Neuronal stem cell (in vitro differentiated cells): ENCODE measurements around the gene GPAT2.
"Not testable (repeated sequence)": the region's sequence is repeated elsewhere in the genome, so short reads cannot be mapped to it uniquely, and the experiment has no call there.

Experiments
- DNase-seq: peaks from one replicate; pipeline ENCODE4 v3.0.0-alpha.2; 2013; ENCODE audit warnings: low spot score
- H2AFZ ChIP-seq: one replicate; pipeline ENCODE4 v1.6.1; 2013; ENCODE audit warnings: mild to moderate bottlenecking, low read length, inconsistent platforms
- H2AK5ac ChIP-seq: 2 replicates; pipeline ENCODE4 v1.6.1; 2013; ENCODE audit warnings: low read depth, mild to moderate bottlenecking, inconsistent platforms, low read length, moderate library complexity, mixed read lengths
- H2BK120ac ChIP-seq: 2 replicates; pipeline ENCODE4 v1.6.1; 2013; ENCODE audit warnings: low read depth, mild to moderate bottlenecking, inconsistent platforms, low read length, moderate library complexity, mixed read lengths
- H2BK12ac ChIP-seq: one replicate; pipeline ENCODE4 v1.6.1; 2013; ENCODE audit warnings: low read length, inconsistent platforms
- H2BK15ac ChIP-seq: 2 replicates; pipeline ENCODE4 v1.6.1; 2013; ENCODE audit warnings: mild to moderate bottlenecking, low read length, inconsistent platforms, mixed read lengths
- H2BK5ac ChIP-seq: one replicate; pipeline ENCODE4 v1.6.1; 2013; ENCODE audit warnings: inconsistent platforms, mild to moderate bottlenecking, low read length, moderate library complexity
- H3K14ac ChIP-seq: one replicate; pipeline ENCODE4 v1.6.1; 2013; ENCODE audit warnings: low read length, inconsistent platforms
- H3K18ac ChIP-seq: 2 replicates; pipeline ENCODE4 v1.6.1; 2013; ENCODE audit warnings: low read length, inconsistent platforms
- H3K23ac ChIP-seq: 2 replicates; pipeline ENCODE4 v1.6.1; 2013; ENCODE audit warnings: low read depth, mild to moderate bottlenecking, mixed read lengths, low read length, inconsistent platforms; ENCODE audit not compliant: poor library complexity
- H3K27ac ChIP-seq: replicated peaks from 3 replicates; pipeline ENCODE4 v1.5.1; 2013; ENCODE audit warnings: low read length, inconsistent platforms
- H3K27me3 ChIP-seq, 3 experiments: 2 replicates each; pipeline ENCODE4 v1.6.1; 2013; ENCODE audit warnings: low read length in 3 of 3, mild to moderate bottlenecking in 2 of 3, inconsistent platforms in 1 of 3, low read depth in 1 of 3, mixed read lengths in 1 of 3, moderate library complexity in 1 of 3; ENCODE audit not compliant: control insufficient read depth in 3 of 3, insufficient read depth in 3 of 3
- H3K36me3 ChIP-seq, 2 donors: replicated peaks in 1 of 2; 2 replicates each; pipeline ENCODE4 v1.6.1; 2013; ENCODE audit warnings: low read length in 2 of 2; ENCODE audit not compliant: control insufficient read depth in 2 of 2, insufficient read depth in 2 of 2
- H3K4ac ChIP-seq: 2 replicates; pipeline ENCODE4 v1.6.1; 2013; ENCODE audit warnings: inconsistent platforms, mild to moderate bottlenecking, low read length, moderate library complexity
- H3K4me1 ChIP-seq, 2 donors: 1 replicate in 1 of 2; 2 replicates in 1 of 2; pipeline ENCODE4 v1.6.1; 2013; ENCODE audit warnings: low read length in 2 of 2, low read depth in 1 of 2; ENCODE audit not compliant: control insufficient read depth in 2 of 2, insufficient read depth in 1 of 2
- H3K4me2 ChIP-seq: one replicate; pipeline ENCODE4 v1.6.1; 2013; ENCODE audit warnings: mild to moderate bottlenecking, low read length, inconsistent platforms; ENCODE audit not compliant: insufficient read depth, poor library complexity, severe bottlenecking
- H3K4me3 ChIP-seq, 2 donors: 2 replicates each; pipeline ENCODE4 v1.5.1; 2013; ENCODE audit warnings: low read length in 2 of 2, mild to moderate bottlenecking in 2 of 2, inconsistent platforms in 1 of 2, moderate library complexity in 1 of 2
- H3K79me1 ChIP-seq: one replicate; pipeline ENCODE4 v1.6.1; 2013; ENCODE audit warnings: low read depth, mild to moderate bottlenecking, inconsistent platforms, low read length, moderate library complexity
- H3K9ac ChIP-seq: one replicate; pipeline ENCODE4 v1.6.1; 2013; ENCODE audit warnings: mild to moderate bottlenecking, low read depth, low read length, inconsistent platforms; ENCODE audit not compliant: poor library complexity
- H3K9me3 ChIP-seq, 2 donors: replicated peaks in 1 of 2; 2 replicates each; pipeline versions ENCODE3 to v1.6.1; 2013; ENCODE audit warnings: low read length in 2 of 2, mild to moderate bottlenecking in 2 of 2, inconsistent platforms in 1 of 2, low read depth in 1 of 2, mixed read lengths in 1 of 2, moderate library complexity in 1 of 2; ENCODE audit not compliant: control insufficient read depth in 2 of 2, insufficient read depth in 1 of 2
- H4K8ac ChIP-seq: one replicate; pipeline ENCODE4 v1.6.1; 2013; ENCODE audit warnings: low read depth, mild to moderate bottlenecking, inconsistent platforms, low read length, moderate library complexity
- H4K91ac ChIP-seq: one replicate; pipeline ENCODE4 v1.6.1; 2013; ENCODE audit warnings: low read length, low read depth, mild to moderate bottlenecking, inconsistent platforms; ENCODE audit not compliant: poor library complexity
- WGBS, 2 donors: extraction: QIAGEN DNeasy Blood & Tissue Kit; methylation state at CpG; one replicate each; pipeline ENCODE4 v1.1.7; 2013; ENCODE audit warnings: missing lambda C conversion rate in 2 of 2, mixed read lengths in 1 of 2; ENCODE audit not compliant: insufficient read length in 2 of 2, insufficient replicate concordance in 1 of 2; ENCODE audit errors: extremely low coverage in 2 of 2; 5-methylcytosine and 5-hydroxymethylcytosine counted together

The GPAT2 gene

GRCh38 chr2:96061197-96061817 is 26.6 kb upstream of the GPAT2 start:
- not testable (repeated sequence) for H3K4ac ChIP-seq, H2BK12ac ChIP-seq, H3K23ac ChIP-seq, H4K8ac ChIP-seq, H3K4me3 ChIP-seq, H3K9ac ChIP-seq, H2BK120ac ChIP-seq, H3K4me1 ChIP-seq, H2BK15ac ChIP-seq, DNase-seq, H3K79me1 ChIP-seq, H3K9me3 ChIP-seq, H3K4me2 ChIP-seq, H3K27me3 ChIP-seq, H2BK5ac ChIP-seq, H2AFZ ChIP-seq, H2AK5ac ChIP-seq, H3K27ac ChIP-seq, H4K91ac ChIP-seq, H3K14ac ChIP-seq, H3K36me3 ChIP-seq
- H3K18ac ChIP-seq = peak overlapping the region; percentile 15
- no CpG with 5 or more reads among the region's 8 CpGs for WGBS, 2 donors

DNA sequence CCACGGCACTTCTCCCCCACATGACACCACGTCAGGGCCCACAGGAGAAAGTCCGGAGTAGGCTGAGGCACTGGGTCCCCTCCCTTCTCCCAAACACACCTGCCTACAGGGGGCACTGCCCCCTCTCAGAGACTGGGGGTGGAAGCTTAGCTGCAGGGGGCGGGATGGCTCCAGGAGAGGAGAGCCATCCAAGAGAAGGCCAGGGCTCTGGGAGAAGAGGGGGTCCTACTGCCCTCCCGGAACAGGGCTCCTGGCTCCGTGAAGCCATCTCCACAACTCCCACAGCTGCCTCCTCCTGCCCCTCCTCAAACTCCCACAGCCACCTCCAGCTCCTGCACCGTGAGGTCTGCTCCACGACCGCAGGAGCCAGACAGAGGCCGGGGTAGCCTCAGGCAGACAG is 25.6 kb upstream of the GPAT2 start:
- H3K4me2 ChIP-seq, H3K27me3 ChIP-seq, H3K4me1 ChIP-seq, H4K91ac ChIP-seq, H2BK12ac ChIP-seq, H2BK120ac ChIP-seq, H3K14ac ChIP-seq, H3K4me3 ChIP-seq, H3K23ac ChIP-seq, H2BK15ac ChIP-seq, H4K8ac ChIP-seq, H3K79me1 ChIP-seq, H3K4ac ChIP-seq, DNase-seq, H3K9ac ChIP-seq, H3K27ac ChIP-seq, H2AK5ac ChIP-seq, H3K36me3 ChIP-seq, H2AFZ ChIP-seq, H3K9me3 ChIP-seq: not testable (repeated sequence)
- no CpG with 5 or more reads among the region's 10 CpGs for WGBS, 2 donors
- Histone ChIP-seq H3K18ac (peak overlapping the region; percentile 48), H2BK5ac (peak overlapping the region; percentile 24)

DNA sequence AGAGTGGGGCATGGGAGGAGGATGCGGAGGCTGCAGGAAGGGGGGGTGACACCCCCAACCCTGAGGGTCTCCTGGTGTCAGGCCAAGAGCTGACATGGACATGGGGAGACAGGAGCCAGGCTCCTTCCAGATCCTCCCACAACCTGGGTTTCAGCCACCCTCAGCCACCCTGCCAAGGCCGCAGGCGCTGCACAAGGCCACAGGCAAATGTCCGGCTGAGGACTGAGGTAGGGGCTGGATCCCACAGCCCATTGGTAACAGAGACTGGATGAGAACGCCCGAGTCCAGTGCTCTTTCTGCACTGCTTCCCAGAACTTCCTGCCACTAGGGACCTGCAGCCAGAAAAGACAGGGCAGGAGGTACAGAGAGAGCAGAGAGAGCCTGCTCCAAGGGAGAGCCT is 24.7 kb upstream of the GPAT2 start:
- H2BK15ac ChIP-seq, H3K9ac ChIP-seq, H4K8ac ChIP-seq, H3K4me2 ChIP-seq, H3K79me1 ChIP-seq, H3K4me1 ChIP-seq, H2BK120ac ChIP-seq, H3K36me3 ChIP-seq, H3K4me3 ChIP-seq, H2AK5ac ChIP-seq, H3K9me3 ChIP-seq, H3K27ac ChIP-seq, H3K14ac ChIP-seq, H4K91ac ChIP-seq, H3K4ac ChIP-seq, H2BK12ac ChIP-seq, H2AFZ ChIP-seq, H3K23ac ChIP-seq, H3K18ac ChIP-seq, H2BK5ac ChIP-seq, H3K27me3 ChIP-seq, DNase-seq: not testable (repeated sequence)
- no CpG with 5 or more reads among the region's 6 CpGs for WGBS, 2 donors

DNA sequence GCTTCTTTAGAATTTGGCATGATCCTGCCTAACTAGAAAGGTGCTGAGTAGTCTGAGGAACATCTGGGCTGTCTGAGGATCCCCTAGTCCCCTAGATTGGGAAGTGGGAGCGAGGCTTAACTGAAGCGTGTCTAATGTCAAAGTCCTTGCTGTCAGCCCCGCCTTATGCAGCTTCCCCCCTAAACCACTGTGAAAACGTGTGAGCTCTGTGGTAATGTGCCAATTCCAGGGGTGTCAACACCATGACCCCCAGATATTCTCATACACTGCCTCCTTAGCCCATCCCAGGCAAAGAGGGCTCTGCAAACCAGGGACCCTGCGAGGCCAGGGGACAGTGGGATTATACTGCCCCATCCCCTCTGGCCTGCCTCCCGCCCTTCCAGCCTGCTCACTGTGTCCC is 21.1 kb upstream of the GPAT2 start:
- not testable (repeated sequence) for H2BK15ac ChIP-seq, H3K18ac ChIP-seq, H3K4me3 ChIP-seq, H3K4me2 ChIP-seq, H3K36me3 ChIP-seq, H4K91ac ChIP-seq, H2BK12ac ChIP-seq, H3K27me3 ChIP-seq, H4K8ac ChIP-seq, H3K9ac ChIP-seq, H3K14ac ChIP-seq, H2BK5ac ChIP-seq, H3K4ac ChIP-seq, H3K23ac ChIP-seq, H3K9me3 ChIP-seq, H2BK120ac ChIP-seq, H3K79me1 ChIP-seq, DNase-seq, H3K27ac ChIP-seq, H2AFZ ChIP-seq, H3K4me1 ChIP-seq, H2AK5ac ChIP-seq
- WGBS, 2 donors = no CpG with 5 or more reads among the region's 6 CpGs
